HT1080 (cell line): ENCODE measurements around the gene SND1. TPM values are rescaled to one million over a fixed set of nuclear protein-coding genes. Genes with fewer than 3 reads are reported as not detected.

ENCODE experiments used
- DNase-seq: peaks from one replicate; pipeline ENCODE4 v3.0.0-alpha.2; 2015; ENCODE audit warnings: low read depth
- total RNA-seq: library from RNA; depleted of rRNA; stranded (reverse); fragments of >200 nt; shearing (Covaris generic); gene quantifications from 2 replicates; pipeline ENCODE4 v1.2.3, GENCODE V29; 2014

SND1 gene
- total RNA-seq, 1 experiment from 2014 or later, result 145 TPM

- DNase-seq, result no peak
Measured at GRCh38 chr7:127824682-127825081, 172.7 kb downstream of the SND1 start.

DNA sequence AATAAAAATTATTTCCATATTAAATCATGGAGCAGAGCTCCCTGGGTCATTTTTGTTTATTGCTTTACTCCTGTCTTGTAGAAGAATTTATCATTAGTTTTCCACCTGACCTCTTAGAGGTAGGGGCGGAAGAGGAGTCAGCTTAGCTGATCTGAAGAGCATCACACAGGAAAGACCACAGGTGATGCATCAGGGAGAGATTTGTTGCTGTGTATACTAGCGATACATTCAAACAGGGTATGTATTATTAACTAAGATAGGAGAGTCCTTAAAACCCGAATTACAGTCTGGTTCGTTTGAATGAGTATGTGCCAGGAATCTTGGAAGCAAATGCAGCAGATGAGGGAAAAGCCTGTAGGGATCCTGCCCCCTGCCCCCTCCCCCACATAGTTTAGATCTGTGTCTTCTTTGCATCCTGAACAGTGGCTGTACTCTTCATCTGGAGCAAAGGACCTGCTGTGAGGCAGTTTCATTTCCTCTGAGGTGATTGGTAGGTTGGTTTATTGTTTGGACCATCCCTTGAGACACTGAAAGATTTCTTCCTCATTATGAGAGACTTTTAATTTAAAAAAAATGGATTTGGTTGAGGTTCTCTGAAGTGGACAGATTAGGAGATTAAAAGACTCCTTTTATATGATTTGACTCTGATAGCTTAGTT is 177.0 kb downstream of the SND1 start:
- DNase-seq, result no peak

GRCh38 chr7:127831318-127832219 is 179.6 kb downstream of the SND1 start:
- no peak for DNase-seq

DNA sequence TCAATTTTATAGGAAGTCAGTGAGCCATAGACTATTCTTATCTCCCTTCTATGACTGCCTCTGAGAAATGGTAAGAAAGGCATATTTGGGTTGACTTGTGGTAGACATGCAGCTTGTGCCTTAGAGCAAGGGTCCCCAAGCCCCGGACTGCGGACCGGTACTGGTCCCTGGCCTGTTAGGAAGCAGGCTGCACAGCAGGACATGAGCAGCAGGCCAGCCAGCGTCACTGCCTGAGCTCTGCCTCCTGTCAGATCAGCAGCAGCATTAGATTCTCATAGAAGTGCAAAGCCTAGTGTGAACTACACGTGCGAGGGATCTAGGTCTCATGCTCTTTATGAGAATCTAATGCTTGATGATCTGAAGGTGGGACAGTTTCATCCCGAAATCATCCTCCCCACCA is 180.6 kb downstream of the SND1 start:
- DNase-seq, result no peak

GRCh38 chr7:127833641-127834040 is 181.6 kb downstream of the SND1 start:
- no peak for DNase-seq

GRCh38 chr7:127835679-127836078 is 183.7 kb downstream of the SND1 start:
- DNase-seq, result no peak

GRCh38 chr7:127837816-127838410 is 185.9 kb downstream of the SND1 start:
- peak; percentile 41 for DNase-seq

- DNase-seq, result no peak
Measured at GRCh38 chr7:127838816-127839415, 186.9 kb downstream of the SND1 start.

- DNase-seq, result no peak
Measured at GRCh38 chr7:127840226-127840951, 188.4 kb downstream of the SND1 start.

GRCh38 chr7:127844165-127844564 is 192.2 kb downstream of the SND1 start:
- no peak for DNase-seq

DNA sequence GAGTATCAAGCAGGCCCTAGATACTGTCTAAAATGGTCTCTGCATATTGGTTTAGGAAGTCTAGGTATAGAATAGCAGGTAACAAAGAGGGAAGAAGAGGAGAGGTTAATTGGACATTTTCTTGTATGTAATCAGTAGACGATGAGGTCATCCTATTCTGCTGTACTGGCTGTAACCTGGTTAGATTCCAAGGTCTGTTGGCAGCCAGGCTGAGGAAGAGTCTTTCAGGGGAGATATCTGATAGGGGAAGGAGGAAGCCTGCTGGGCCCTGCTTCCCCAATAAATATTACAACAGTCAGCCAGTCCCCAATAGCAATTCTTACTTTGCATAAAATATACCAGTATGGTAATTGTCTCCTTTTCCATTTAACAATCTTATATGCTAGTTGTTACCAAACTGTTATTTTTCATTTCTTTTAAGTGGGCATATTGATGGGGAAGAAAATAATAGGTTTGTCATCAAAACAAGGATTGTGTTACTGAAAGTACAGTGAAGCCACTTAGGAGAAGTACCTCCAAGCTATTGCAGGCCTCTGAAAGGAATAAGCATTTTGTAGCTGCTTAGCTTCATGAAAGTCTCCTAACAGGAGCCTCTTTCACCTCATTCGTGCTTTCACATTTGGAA is 192.8 kb downstream of the SND1 start:
- peak; percentile 14 for DNase-seq

DNA sequence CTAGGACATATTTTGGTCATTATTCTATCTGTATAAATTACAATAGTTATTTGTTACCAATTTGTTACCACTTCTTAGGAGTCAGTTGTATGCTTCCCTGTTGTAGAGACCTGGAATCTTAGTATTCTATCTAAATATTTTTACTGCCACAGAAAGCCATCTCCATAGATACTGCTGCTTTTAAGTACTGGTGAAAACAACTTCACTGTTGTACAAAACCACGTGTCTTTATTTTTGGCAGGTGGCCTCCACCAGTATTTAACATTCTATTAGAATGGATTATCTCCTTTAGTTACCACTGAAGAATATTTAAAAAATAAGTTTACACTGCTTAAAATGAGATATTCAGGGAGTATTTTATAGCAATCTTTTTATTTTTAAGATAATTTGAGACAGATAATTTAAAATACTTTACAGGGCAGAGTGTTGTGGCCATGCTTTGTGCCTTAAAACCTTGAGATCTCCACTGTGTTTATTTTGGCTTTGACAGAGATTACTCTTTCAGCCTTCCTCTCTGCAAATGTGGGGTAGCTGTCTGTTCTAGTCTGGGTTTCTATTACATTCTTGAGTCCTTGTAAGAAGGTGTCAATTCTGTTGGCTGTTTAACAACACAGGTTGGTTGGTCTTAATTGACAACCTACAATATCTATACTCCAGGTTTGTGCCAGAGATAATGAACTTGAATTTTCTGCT is 193.7 kb downstream of the SND1 start:
- no peak for DNase-seq

- DNase-seq, result no peak
Measured at GRCh38 chr7:127847641-127848040, 195.6 kb downstream of the SND1 start.

- DNase-seq, result no peak
Measured at GRCh38 chr7:127848241-127848640, 196.2 kb downstream of the SND1 start.

DNA sequence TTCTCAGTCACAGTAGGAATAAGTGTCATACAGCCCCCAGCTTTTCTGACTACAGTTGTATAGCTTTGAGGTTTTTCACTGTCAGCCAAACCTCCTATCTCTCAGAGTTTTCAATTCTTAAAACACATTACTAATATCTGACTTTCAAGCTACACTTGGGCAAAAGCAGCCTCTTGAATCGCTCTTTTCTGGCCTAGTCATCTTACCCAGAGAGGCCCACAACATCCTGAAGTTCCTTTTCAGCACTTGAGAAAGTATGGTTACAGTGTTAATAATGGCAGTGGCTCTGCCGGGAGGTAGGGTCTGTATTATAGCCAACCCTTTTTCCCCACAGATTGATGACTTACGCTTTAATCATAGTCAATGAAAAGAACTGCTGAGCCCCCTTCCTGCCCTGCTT is 198.2 kb downstream of the SND1 start:
- peak; percentile 10 for DNase-seq

DNA sequence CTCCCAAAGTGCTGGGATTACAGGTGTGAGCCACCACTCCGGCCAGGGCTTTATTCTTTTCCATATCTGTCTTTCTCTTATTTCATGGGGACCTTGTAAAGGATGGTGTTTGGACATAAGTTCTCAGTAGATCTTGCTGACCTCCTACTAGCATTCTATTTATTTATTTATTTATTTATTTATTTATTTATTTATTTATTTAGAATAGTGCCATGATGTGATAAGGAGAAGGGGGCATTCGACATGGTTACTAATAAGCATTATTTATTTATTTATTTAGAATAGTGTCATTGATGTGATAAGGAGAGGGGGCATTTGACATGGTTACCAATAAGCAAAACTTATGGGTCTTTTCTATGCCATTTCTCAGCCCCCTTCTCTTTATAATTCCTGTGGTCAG is 202.4 kb downstream of the SND1 start:
- no peak for DNase-seq

GRCh38 chr7:127857464-127857841 is 205.5 kb downstream of the SND1 start:
- DNase-seq, result no peak

DNA sequence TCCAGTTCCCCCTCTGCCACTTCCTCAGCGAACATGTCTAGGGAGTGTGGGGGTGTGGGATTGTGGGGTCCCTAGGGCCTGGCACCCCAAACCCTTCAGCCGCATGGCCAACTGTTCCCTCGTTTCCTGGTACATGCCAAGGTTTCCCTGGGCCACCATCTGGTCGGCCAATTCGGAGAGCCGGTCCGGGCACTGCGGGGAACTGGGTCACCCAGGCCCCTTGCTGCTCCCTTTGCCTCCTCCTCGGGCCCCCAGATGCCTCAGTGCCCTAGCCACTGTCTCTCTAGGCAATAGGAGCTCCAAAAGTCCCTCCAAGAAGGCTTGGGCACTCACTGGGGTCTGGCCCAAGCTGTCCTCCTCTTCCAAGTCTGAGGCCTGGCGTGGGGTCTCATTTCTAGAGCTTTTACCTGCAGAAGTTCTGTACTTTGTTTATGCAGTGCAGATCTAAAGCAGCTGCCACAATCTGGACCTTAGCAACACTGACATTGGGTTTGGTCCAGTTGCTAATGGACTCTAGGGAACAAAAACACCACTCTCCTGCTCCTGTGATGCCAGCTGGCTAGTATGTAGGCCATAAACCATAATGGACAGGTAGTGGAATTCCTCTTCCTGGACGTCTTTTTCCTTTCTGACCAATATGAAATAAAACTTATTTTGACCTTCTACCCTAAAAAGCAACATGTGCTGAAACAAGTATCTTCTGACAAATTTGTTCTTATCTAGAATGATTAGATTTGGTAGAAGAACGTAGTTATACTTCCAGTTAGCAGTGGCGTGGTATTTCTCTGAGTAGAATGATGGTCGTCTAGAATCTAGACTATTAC is 206.3 kb downstream of the SND1 start:
- no peak for DNase-seq

GRCh38 chr7:127858915-127859189 is 206.9 kb downstream of the SND1 start:
- DNase-seq, result no peak

DNA sequence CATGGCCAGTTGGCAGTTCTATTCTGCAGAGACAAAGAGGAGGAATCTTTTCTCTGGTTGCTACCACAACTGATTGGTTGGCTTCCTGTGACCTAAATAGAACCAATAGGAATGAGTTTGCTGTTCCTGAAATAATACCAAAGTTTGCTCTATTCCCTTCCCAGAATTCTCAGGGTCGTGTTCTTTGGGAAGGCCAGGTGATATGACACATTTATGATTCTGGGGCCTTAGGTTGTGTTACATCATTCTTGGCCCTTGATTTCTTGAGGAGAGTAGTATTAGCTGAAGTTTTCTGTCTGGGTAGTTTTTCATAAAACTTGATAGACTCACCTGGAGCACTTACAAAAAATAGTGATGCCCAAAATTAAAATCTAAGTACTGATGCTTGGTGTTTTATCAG is 207.3 kb downstream of the SND1 start:
- DNase-seq, result no peak
